ENCODE measurements around the gene LCOR. TPM values are rescaled to one million over a fixed set of nuclear protein-coding genes. Genes with fewer than 3 reads are reported as not detected.

The LCOR gene
- total RNA-seq, 1 experiment from 2014 or later: 42.1 TPM

GRCh38 chr10:97034958-97035769, 203.1 kb downstream of the LCOR start:
- Histone ChIP-seq H3K27me3 (ENCODE audit: insufficient read depth, low read length) (no peaks in the 10 kb centered on the region), H4K91ac (ENCODE audit: insufficient read length, low read depth, low read length) (no peak overlapping the region), H4K20me1 (ENCODE audit: control insufficient read depth, insufficient read depth, insufficient read length) (no peaks in the 10 kb centered on the region), H3K23ac (ENCODE audit: insufficient read length, low read depth, low read length) (no peak overlapping the region), H3K4me2 (ENCODE audit: insufficient read depth, insufficient read length, low read length) (no peak overlapping the region), H2BK15ac (ENCODE audit: low read depth, low read length) (no peak overlapping the region), H3K9me3 (ENCODE audit: control insufficient read depth, low read depth, low read length) (no peaks in the 10 kb centered on the region), H3K79me1 (ENCODE audit: insufficient read depth, low read depth, low read length, poor library complexity, severe bottlenecking) (no peaks in the 10 kb centered on the region), H4K8ac (replicated peaks; ENCODE audit: insufficient read length, low read depth, low read length) (no peak overlapping the region), H4K5ac (ENCODE audit: insufficient read length, low read depth, low read length) (no peak overlapping the region), H3K9ac (ENCODE audit: extremely low read depth, insufficient read length, low read length) (no peak overlapping the region), H2AK5ac (ENCODE audit: insufficient read length, low read length) (no peak overlapping the region), H2BK5ac (ENCODE audit: insufficient read length, low read length) (no peak overlapping the region), H3K18ac (ENCODE audit: insufficient read length, low read depth, low read length) (no peak overlapping the region), H3K23me2 (ENCODE audit: insufficient read length, low read depth, low read length, poor library complexity, severe bottlenecking) (no peaks in the 10 kb centered on the region), H2BK20ac (ENCODE audit: low read depth, low read length, poor library complexity, severe bottlenecking) (no peak overlapping the region), H2BK12ac (ENCODE audit: insufficient read length, low read depth, low read length) (no peak overlapping the region), H3K79me2 (ENCODE audit: insufficient read depth, low read length) (no peaks in the 10 kb centered on the region), H3K4me1 (ENCODE audit: insufficient read depth, low read length) (peaks cover 3% of the 10 kb centered on the region; the same call in 1 of the 2 replicates), H2AFZ (ENCODE audit: low read length) (no peak overlapping the region), H2BK120ac (ENCODE audit: low read depth, low read length, poor library complexity, severe bottlenecking) (no peak overlapping the region), H3K56ac (ENCODE audit: insufficient read length, low read depth, low read length) (no peak overlapping the region), H3T11ph (ENCODE audit: low read length) (no peak overlapping the region), H3K27ac (ENCODE audit: insufficient read length, low read depth, low read length) (no peak overlapping the region), H3K4ac (ENCODE audit: low read depth, low read length) (no peak overlapping the region), H3K14ac (ENCODE audit: insufficient read depth, low read length) (no peak overlapping the region; the same call in 1 of the 2 replicates)
- Mint-ChIP-seq H3K9me3 (no peaks in the 10 kb centered on the region), H3K4me1 (peaks cover 52 to 54% of the 10 kb centered on the region in 2 experiments), H3K27ac (no peak overlapping the region; a peak in 1 of 7 replicates), H3K36me3 (ENCODE audit: insufficient read depth in 1 of 3, low read depth in 3 of 3) (no peaks in the 10 kb centered on the region), H3K27me3 (ENCODE audit: low read depth) (peaks cover 20% of the 10 kb centered on the region), H3K4me3 (no peak overlapping the region)
- no peak for TF ChIP-seq CTCF (conservative IDR thresholded peaks at IDR 0.05)
- no peak for DNase-seq
- no CpG with 5 or more reads among the region's 18 CpGs for WGBS (ENCODE audit: extremely low coverage, insufficient read length, low lambda C conversion rate)

Measured in H9 (cell line).